ENCODE results near the gene UGT1A8.

Gene UGT1A8

DNA sequence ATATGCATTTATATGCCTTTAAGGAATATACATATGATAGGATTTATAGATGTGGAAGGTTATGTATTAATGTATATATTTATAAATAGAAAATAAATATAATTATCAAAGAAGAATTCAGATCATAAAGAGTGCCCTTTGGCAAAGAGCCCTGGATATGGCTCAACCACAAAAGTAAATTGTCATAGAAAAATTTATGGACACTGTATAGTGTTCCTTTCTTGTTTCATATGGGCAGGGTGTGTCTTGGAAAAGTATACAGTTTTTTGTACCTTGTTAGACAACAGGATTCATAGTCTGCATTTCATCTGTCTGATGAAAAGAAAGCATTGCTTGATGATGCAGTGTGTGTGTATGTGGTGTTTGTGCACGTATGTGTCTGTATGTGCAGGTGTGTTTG lies 67.2 kb downstream of the UGT1A8 start:
- no peaks in the 10 kb centered on the region for H3K9me3 ChIP-seq (ENCODE audit: control insufficient read depth, insufficient read depth, low read depth, low read length)
- no peak overlapping the region for H3K4me3 ChIP-seq (ENCODE audit: low read depth, low read length)

DNA sequence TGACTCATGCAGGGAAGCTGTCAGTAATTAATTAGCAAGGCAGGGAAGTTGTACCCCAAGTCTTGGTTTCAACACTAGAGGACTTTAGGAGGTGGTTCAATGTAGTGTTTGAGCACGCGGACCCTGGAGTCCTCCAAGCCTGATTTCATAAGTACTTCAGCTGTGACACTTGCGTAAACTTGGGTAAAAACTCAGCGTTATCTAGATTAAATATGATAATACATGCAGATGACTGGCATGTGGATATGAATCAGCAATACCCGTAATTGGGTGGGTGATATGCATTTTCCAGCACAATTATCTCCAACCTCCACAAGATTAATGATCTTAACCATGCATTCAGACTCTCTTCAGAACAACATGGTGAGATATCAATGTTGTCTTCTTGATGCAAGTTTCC lies 69.5 kb downstream of the UGT1A8 start:
- H3K9ac ChIP-seq (ENCODE audit: low read length), result no peak overlapping the region
- no peak overlapping the region for H3K4me3 ChIP-seq (ENCODE audit: low read depth, low read length)
- peaks cover 9% of the 10 kb centered on the region for H3K4me1 ChIP-seq (ENCODE audit: control insufficient read depth, insufficient read depth, low read length)
- H3K9me3 ChIP-seq (ENCODE audit: control insufficient read depth, insufficient read depth, low read depth, low read length), result no peaks in the 10 kb centered on the region
- H3K36me3 ChIP-seq (ENCODE audit: control insufficient read depth, insufficient read depth, low read length), result no peaks in the 10 kb centered on the region
- H3K27ac ChIP-seq (ENCODE audit: low read depth, low read length), result no peak overlapping the region
- H3K27me3 ChIP-seq (ENCODE audit: control insufficient read depth, insufficient read depth, low read length), result no peaks in the 10 kb centered on the region

More for the DNA sequence above, 67.2 kb downstream of the UGT1A8 start:
- Histone ChIP-seq H3K27ac (ENCODE audit: low read depth, low read length) (no peak overlapping the region), H3K4me1 (ENCODE audit: control insufficient read depth, insufficient read depth, low read length) (no peaks in the 10 kb centered on the region), H3K27me3 (ENCODE audit: control insufficient read depth, insufficient read depth, low read length) (no peaks in the 10 kb centered on the region), H3K9ac (ENCODE audit: low read length) (no peak overlapping the region), H3K36me3 (ENCODE audit: control insufficient read depth, insufficient read depth, low read length) (no peaks in the 10 kb centered on the region)

DNA sequence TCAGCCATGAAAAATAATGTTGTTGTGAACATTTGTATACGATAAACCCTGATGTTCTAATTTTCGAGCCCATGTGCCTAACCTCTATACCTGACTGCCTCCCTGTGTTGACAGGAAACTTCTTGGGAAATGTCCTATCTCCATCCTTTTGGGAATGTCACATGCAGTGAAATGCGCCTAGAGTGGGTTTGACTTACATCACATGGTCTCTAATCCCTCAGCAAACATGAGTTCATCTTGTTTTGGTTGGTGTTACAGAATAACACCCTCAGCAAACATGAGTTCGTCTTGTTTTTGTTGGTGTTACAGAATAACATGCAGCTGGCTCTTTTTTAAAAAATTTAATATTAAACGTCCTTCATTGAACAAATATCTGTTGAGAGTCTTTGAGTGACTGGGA lies 70.9 kb downstream of the UGT1A8 start:
- Histone ChIP-seq H3K4me3 (ENCODE audit: low read depth, low read length) (no peak overlapping the region), H3K9me3 (ENCODE audit: control insufficient read depth, insufficient read depth, low read depth, low read length) (no peaks in the 10 kb centered on the region), H3K9ac (ENCODE audit: low read length) (no peak overlapping the region), H3K36me3 (ENCODE audit: control insufficient read depth, insufficient read depth, low read length) (no peaks in the 10 kb centered on the region), H3K27ac (ENCODE audit: low read depth, low read length) (no peak overlapping the region), H3K27me3 (ENCODE audit: control insufficient read depth, insufficient read depth, low read length) (no peaks in the 10 kb centered on the region), H3K4me1 (ENCODE audit: control insufficient read depth, insufficient read depth, low read length) (peaks cover 12% of the 10 kb centered on the region)

DNA sequence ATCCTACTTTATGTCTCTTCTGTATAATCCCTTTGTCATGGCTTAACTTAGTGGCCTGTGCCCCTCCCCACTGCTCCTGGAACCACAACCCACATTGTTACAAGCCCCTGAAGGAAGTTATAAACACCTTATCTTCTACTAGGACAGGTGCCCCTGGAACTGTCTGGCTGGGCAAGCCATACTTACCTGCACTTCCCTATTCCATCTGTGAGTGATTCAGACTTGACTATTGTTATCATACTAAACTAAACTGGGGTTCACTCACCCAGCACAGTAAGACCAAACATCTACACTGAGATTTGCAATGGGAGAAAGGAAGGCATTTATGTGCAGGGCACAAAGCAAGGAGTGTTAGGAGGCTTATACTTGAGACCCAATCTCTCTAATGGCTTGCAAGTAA lies 71.6 kb downstream of the UGT1A8 start:
- Histone ChIP-seq H3K4me1 (ENCODE audit: control insufficient read depth, insufficient read depth, low read length) (peaks cover 12% of the 10 kb centered on the region), H3K36me3 (ENCODE audit: control insufficient read depth, insufficient read depth, low read length) (no peaks in the 10 kb centered on the region), H3K9ac (ENCODE audit: low read length) (no peak overlapping the region), H3K9me3 (ENCODE audit: control insufficient read depth, insufficient read depth, low read depth, low read length) (no peaks in the 10 kb centered on the region), H3K27me3 (ENCODE audit: control insufficient read depth, insufficient read depth, low read length) (no peaks in the 10 kb centered on the region), H3K27ac (ENCODE audit: low read depth, low read length) (no peak overlapping the region), H3K4me3 (ENCODE audit: low read depth, low read length) (no peak overlapping the region)

DNA sequence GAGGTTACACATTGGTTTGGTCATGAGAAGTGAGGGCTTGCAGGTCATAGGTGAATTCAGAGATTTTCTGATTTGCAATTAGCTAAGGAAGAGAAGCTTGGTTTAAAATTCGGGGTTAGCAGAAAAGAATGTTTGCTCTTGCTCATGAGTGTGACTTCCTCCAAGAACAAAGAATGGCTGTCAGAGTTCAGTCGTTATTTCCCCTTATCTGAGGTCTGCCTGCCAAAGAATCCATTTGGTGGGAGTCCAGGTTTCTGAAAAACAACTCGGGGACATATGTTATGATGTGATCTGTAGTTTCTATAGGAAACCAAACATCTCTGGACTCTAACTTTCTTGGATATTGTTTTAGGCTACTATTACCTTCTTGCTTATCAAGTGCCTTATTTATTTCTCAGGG lies 72.1 kb downstream of the UGT1A8 start:
- no peak overlapping the region for H3K27ac ChIP-seq (ENCODE audit: low read depth, low read length)
- H3K36me3 ChIP-seq (ENCODE audit: control insufficient read depth, insufficient read depth, low read length), result no peaks in the 10 kb centered on the region
- no peak overlapping the region for H3K9ac ChIP-seq (ENCODE audit: low read length)
- H3K9me3 ChIP-seq (ENCODE audit: control insufficient read depth, insufficient read depth, low read depth, low read length), result no peaks in the 10 kb centered on the region
- peaks cover 12% of the 10 kb centered on the region for H3K4me1 ChIP-seq (ENCODE audit: control insufficient read depth, insufficient read depth, low read length)
- no peaks in the 10 kb centered on the region for H3K27me3 ChIP-seq (ENCODE audit: control insufficient read depth, insufficient read depth, low read length)
- H3K4me3 ChIP-seq (ENCODE audit: low read depth, low read length), result no peak overlapping the region

DNA sequence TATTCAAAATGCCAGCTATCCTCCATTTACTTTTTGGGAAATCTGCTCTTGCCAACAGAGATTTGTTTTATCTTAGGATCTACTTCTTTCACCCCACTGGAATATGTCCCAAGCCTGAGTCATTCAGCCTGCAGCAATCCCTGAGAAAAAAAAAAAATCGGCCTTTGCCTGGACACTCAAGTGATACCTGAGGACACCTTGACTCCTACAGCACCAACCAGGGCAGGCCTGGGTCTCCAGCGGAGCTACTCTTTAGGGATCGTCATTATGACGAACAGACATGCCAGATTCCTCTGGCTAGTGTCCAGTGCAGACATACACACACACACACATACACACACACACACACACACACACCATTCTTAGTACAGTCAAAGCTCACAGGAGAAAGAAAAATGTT lies 73.0 kb downstream of the UGT1A8 start:
- Histone ChIP-seq H3K9ac (ENCODE audit: low read length) (no peak overlapping the region), H3K4me1 (ENCODE audit: control insufficient read depth, insufficient read depth, low read length) (peaks cover 12% of the 10 kb centered on the region), H3K36me3 (ENCODE audit: control insufficient read depth, insufficient read depth, low read length) (no peaks in the 10 kb centered on the region), H3K27ac (ENCODE audit: low read depth, low read length) (no peak overlapping the region), H3K27me3 (ENCODE audit: control insufficient read depth, insufficient read depth, low read length) (no peaks in the 10 kb centered on the region), H3K4me3 (ENCODE audit: low read depth, low read length) (no peak overlapping the region), H3K9me3 (ENCODE audit: control insufficient read depth, insufficient read depth, low read depth, low read length) (no peaks in the 10 kb centered on the region)

DNA sequence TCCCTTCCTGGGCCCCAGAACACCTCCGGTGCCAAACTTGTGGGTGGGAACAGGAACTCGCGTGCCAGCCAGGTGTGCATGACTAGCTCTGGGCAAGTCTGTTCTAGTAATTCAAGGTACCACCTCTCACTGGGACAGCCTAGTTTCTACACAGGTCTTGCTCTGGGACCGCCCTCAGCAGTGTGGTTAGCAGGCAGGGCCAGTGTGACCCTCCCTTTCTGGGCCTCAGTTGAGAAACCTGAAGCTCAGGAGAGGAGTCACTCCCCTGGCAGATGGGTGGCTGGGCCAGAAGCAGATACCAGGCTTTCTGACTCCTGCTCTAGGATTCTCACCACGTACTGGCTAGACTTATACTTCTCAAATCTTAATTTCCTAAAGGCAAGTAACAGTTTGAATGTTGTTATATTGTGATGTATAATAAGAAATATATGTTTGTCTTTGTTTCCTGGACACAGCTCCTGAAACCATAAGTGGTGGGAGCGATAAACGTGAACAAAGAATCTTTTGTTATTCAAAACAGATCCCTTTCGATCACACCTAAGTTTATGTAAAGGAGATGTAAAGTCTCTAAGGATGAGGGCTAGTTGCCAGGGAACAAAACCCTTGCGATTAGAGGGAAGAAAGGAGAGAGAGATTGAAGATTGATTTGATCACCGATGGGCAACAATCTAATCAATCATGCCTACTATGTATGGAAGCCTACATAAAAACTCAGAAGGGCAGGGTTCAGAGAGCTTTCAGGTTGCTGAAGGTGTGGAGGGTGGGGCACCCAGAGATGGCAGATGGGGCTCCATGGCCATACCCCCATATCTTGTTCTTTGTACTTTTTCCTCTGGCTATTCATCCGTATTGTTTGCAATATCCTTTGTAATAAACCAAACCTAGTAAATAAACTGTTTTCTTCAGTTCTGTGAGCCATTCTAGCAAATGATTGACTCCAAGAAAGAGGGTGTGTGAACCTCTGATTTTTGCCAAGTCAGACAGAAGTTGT lies 74.3 kb downstream of the UGT1A8 start:
- no peak overlapping the region for H3K4me3 ChIP-seq (ENCODE audit: low read depth, low read length)
- no peaks in the 10 kb centered on the region for H3K27me3 ChIP-seq (ENCODE audit: control insufficient read depth, insufficient read depth, low read length)
- H3K27ac ChIP-seq (ENCODE audit: low read depth, low read length), result no peak overlapping the region
- H3K4me1 ChIP-seq (ENCODE audit: control insufficient read depth, insufficient read depth, low read length), result peaks cover 12% of the 10 kb centered on the region
- H3K9ac ChIP-seq (ENCODE audit: low read length), result no peak overlapping the region
- H3K36me3 ChIP-seq (ENCODE audit: control insufficient read depth, insufficient read depth, low read length), result no peaks in the 10 kb centered on the region
- no peaks in the 10 kb centered on the region for H3K9me3 ChIP-seq (ENCODE audit: control insufficient read depth, insufficient read depth, low read depth, low read length)

DNA sequence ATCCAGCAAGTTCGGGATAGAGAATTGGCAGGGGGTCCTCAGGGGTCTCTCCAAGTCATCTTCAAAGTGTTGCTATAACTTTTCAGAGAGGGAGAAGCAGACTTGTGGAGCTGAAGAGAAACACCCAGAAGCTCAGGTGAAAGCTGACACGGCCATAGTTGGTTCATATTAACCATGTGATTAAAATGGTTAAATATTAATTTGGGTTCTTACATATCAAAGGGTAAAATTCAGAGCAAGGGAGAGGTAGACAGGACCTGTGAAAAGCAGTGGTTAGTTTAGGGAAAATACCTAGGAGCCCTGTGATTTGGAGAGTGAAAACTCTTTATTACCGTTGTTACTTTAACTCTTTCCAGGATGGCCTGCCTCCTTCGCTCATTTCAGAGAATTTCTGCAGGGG lies 75.2 kb downstream of the UGT1A8 start, which contains the start of gene UGT1A6:
Gene UGT1A6 (plus strand): TSS at position 243 of the 400 bp plus-strand sequence. CDS start 115 bp downstream, at position 358.
- Histone ChIP-seq H3K27me3 (ENCODE audit: control insufficient read depth, insufficient read depth, low read length) (no peaks in the 10 kb centered on the region), H3K27ac (ENCODE audit: low read depth, low read length) (no peak within 1 kb of the TSS), H3K36me3 (ENCODE audit: control insufficient read depth, insufficient read depth, low read length) (no peaks in the 10 kb centered on the region), H3K4me3 (ENCODE audit: low read depth, low read length) (no peak within 1 kb of the TSS), H3K9ac (ENCODE audit: low read length) (no peak within 1 kb of the TSS), H3K4me1 (ENCODE audit: control insufficient read depth, insufficient read depth, low read length) (peaks cover 12% of the 10 kb centered on the region), H3K9me3 (ENCODE audit: control insufficient read depth, insufficient read depth, low read depth, low read length) (no peaks in the 10 kb centered on the region)

DNA sequence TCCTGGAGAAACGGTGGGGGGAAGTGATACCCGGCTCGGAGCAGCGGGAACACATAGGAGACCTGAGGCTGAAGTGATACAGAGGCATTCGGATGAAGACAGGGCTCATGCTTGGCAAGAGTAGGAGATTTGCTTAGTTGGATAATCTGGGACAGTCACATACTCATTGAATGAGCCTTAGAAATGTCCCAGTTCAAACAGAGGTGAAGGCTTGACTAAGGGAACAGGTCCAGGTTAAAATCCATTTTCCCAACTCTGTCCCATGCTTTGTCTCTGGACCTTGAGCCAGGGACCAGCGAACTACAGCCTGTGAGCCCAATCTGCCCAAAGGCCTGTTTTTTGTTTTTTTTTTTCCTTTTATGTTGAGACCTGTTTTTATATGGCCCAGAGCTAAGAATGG lies 76.5 kb downstream of the UGT1A8 start:
- no peaks in the 10 kb centered on the region for H3K27me3 ChIP-seq (ENCODE audit: control insufficient read depth, insufficient read depth, low read length)
- H3K9me3 ChIP-seq (ENCODE audit: control insufficient read depth, insufficient read depth, low read depth, low read length), result no peaks in the 10 kb centered on the region
- H3K36me3 ChIP-seq (ENCODE audit: control insufficient read depth, insufficient read depth, low read length), result no peaks in the 10 kb centered on the region
- H3K4me3 ChIP-seq (ENCODE audit: low read depth, low read length), result no peak overlapping the region
- peaks cover 12% of the 10 kb centered on the region for H3K4me1 ChIP-seq (ENCODE audit: control insufficient read depth, insufficient read depth, low read length)
- H3K9ac ChIP-seq (ENCODE audit: low read length), result no peak overlapping the region
- no peak overlapping the region for H3K27ac ChIP-seq (ENCODE audit: low read depth, low read length)

DNA sequence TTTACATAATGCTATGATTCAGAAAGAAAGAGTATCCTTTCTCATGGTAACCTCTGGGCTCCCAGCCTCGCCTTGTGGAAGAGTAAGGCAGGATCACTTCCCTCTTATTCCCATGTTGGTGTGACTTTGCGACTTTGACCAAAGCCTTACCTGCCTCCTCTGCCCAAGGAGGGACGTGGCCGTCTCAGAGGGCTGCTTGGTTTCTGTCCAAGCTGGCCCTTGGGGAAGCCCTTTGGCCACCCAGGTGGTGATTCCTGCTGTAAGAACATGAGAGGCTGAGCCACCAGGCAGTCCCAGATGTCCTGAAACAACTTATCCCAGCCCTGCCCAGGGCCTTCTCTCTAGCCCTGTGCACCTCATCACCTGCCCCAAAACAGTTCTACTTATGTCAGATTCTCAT lies 81.3 kb downstream of the UGT1A8 start:
- Histone ChIP-seq H3K27me3 (ENCODE audit: control insufficient read depth, insufficient read depth, low read length) (no peaks in the 10 kb centered on the region), H3K4me1 (ENCODE audit: control insufficient read depth, insufficient read depth, low read length) (peaks cover 11% of the 10 kb centered on the region), H3K27ac (ENCODE audit: low read depth, low read length) (no peak overlapping the region), H3K4me3 (ENCODE audit: low read depth, low read length) (no peak overlapping the region), H3K9ac (ENCODE audit: low read length) (no peak overlapping the region), H3K36me3 (ENCODE audit: control insufficient read depth, insufficient read depth, low read length) (no peaks in the 10 kb centered on the region), H3K9me3 (ENCODE audit: control insufficient read depth, insufficient read depth, low read depth, low read length) (no peaks in the 10 kb centered on the region)

DNA sequence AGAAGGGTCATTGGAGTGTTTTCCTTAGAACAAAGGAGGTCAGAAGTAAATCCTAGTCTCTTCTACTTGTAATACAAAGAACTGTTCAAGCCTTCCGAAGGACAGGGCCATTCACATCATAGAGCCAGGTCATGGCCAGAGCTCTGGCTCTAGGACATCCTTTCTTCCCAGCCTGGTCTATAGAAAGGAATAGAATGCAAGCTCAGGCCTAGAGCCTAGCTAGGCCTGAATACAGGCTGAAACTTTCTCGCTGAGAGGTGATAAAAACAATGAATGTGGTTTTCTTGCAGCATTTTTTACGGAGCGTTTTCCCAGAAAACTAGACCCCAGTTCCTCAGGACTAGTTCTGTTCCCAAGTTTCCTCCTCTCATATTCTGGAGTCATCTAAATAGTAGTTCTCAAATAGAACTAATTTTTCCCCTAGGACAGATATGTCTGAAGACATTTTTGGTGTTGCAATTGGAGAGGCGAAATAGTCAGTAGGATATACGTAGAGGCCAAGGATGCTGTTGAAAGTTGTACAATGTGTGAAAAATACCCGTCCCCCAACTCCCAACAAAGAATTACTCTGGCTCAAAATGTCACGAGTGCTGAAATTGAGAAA lies 82.1 kb downstream of the UGT1A8 start:
- no peaks in the 10 kb centered on the region for H3K9me3 ChIP-seq (ENCODE audit: control insufficient read depth, insufficient read depth, low read depth, low read length)
- H3K27ac ChIP-seq (ENCODE audit: low read depth, low read length), result peak overlapping the region; percentile 65
- H3K4me1 ChIP-seq (ENCODE audit: control insufficient read depth, insufficient read depth, low read length), result peaks cover 11% of the 10 kb centered on the region
- H3K9ac ChIP-seq (ENCODE audit: low read length), result no peak overlapping the region
- H3K36me3 ChIP-seq (ENCODE audit: control insufficient read depth, insufficient read depth, low read length), result no peaks in the 10 kb centered on the region
- no peak overlapping the region for H3K4me3 ChIP-seq (ENCODE audit: low read depth, low read length)
- no peaks in the 10 kb centered on the region for H3K27me3 ChIP-seq (ENCODE audit: control insufficient read depth, insufficient read depth, low read length)

All from HUES6 (cell line).